H1 (cell line): Measurements from ENCODE around the gene RPL36A. TPM values are rescaled to one million over a fixed set of nuclear protein-coding genes. Genes with fewer than 3 reads are reported as not detected.

Experiments
- CTCF ChIA-PET: fragments of 300-600 bp; sonication (Branson Sonifier 250); formaldehyde crosslinking; loops from one replicate; lab custom pipeline; 2021; ENCODE audit not compliant: partially characterized antibody; lab: Charles Lee
- POLR2A ChIA-PET: fragments of 300-600 bp; sonication (Branson Sonifier 250); formaldehyde crosslinking; loops from one replicate; lab custom pipeline; 2021; ENCODE audit warnings: inconsistent platforms; ENCODE audit not compliant: partially characterized antibody; lab: Charles Lee
- DNase-seq, 2 experiments: peaks; one replicate each; pipeline versions ENCODE4 v3.0.0 to v3.0.0-alpha.2; 2010 to 2022; ENCODE audit warnings: low spot score in 2 of 2, low read depth in 1 of 2, mixed read lengths in 1 of 2
- FAIRE-seq: peaks from 2 replicates; lab custom pipeline; 2011; peaks lifted over from hg19 to GRCh38; lab: Jason Lieb, UNC
- H2AFZ ChIP-seq: 2 replicates; pipeline ENCODE4 v1.8.1; 2012; ENCODE audit warnings: low read length, inconsistent platforms
- H2AK5ac ChIP-seq: 2 replicates; pipeline ENCODE4 v1.6.1; 2013; ENCODE audit warnings: low read depth, low read length
- H2BK120ac ChIP-seq: replicated peaks from 2 replicates; pipeline ENCODE3; 2013; ENCODE audit warnings: low read depth, low read length, inconsistent platforms
- H2BK12ac ChIP-seq: 2 replicates; pipeline ENCODE4 v1.6.1; 2013; ENCODE audit warnings: low read depth, low read length
- H2BK15ac ChIP-seq: 2 replicates; pipeline ENCODE4 v1.6.1; 2013; ENCODE audit warnings: low read length
- H2BK20ac ChIP-seq: 2 replicates; pipeline ENCODE4 v1.6.1; 2013; ENCODE audit warnings: low read length
- H2BK5ac ChIP-seq: 2 replicates; pipeline ENCODE4 v1.6.1; 2013; ENCODE audit warnings: low read depth, low read length
- H3K14ac ChIP-seq: 2 replicates; pipeline ENCODE4 v1.6.1; 2013; ENCODE audit warnings: inconsistent platforms; ENCODE audit not compliant: insufficient read length
- H3K18ac ChIP-seq: 2 replicates; pipeline ENCODE4 v1.6.1; 2013; ENCODE audit warnings: low read length; ENCODE audit errors: extremely low read depth
- H3K23ac ChIP-seq: 2 replicates; pipeline ENCODE4 v1.6.1; 2013; ENCODE audit warnings: inconsistent platforms; ENCODE audit not compliant: insufficient read length
- H3K23me2 ChIP-seq: 2 replicates; pipeline ENCODE4 v1.6.1; 2013; ENCODE audit warnings: low read depth, low read length
- H3K27ac ChIP-seq: 2 replicates; pipeline ENCODE4 v1.6.1; 2011; ENCODE audit warnings: low read depth, low read length, inconsistent platforms
- H3K27me3 ChIP-seq, 4 experiments: replicated peaks in 1 of 4; 1 replicate in 1 of 4; 2 replicates in 3 of 4; pipeline versions ENCODE4 v1.6.1 to v1.8.1; 2011 to 2013; ENCODE audit warnings: low read length in 3 of 4, mild to moderate bottlenecking in 3 of 4, inconsistent platforms in 2 of 4, mixed read lengths in 2 of 4, moderate library complexity in 1 of 4; ENCODE audit not compliant: control insufficient read depth in 3 of 4, insufficient read depth in 3 of 4; ENCODE audit errors: extremely low read depth in 1 of 4
- H3K36me3 ChIP-seq, 4 experiments: 2 replicates each; pipeline versions ENCODE4 v1.6.1 to v1.8.1; 2011 to 2013; ENCODE audit warnings: mild to moderate bottlenecking in 4 of 4, low read length in 3 of 4, moderate library complexity in 2 of 4, control low read depth in 1 of 4, inconsistent platforms in 1 of 4; ENCODE audit not compliant: insufficient read depth in 4 of 4, control insufficient read depth in 2 of 4
- H3K4ac ChIP-seq: replicated peaks from 2 replicates; pipeline ENCODE3; 2013; ENCODE audit warnings: low read length, low read depth, mixed read lengths, inconsistent platforms; ENCODE audit not compliant: insufficient read length
- H3K4me1 ChIP-seq, 4 experiments: replicated peaks in 1 of 4; 1 replicate in 1 of 4; 2 replicates in 3 of 4; pipeline versions ENCODE4 v1.6.1 to v1.8.1; 2011 to 2013; ENCODE audit warnings: low read length in 3 of 4, inconsistent platforms in 2 of 4, mixed read lengths in 1 of 4; ENCODE audit not compliant: insufficient read depth in 4 of 4, control insufficient read depth in 3 of 4
- H3K4me2 ChIP-seq, 2 experiments: 2 replicates each; pipeline versions ENCODE4 v1.6.1 to v1.8.1; 2011 to 2013; ENCODE audit warnings: low read depth in 2 of 2, low read length in 2 of 2, control low read depth in 1 of 2, inconsistent platforms in 1 of 2, mild to moderate bottlenecking in 1 of 2; ENCODE audit not compliant: insufficient read depth in 1 of 2
- H3K4me3 ChIP-seq, 4 experiments: fragments of 200-600, 300-600 bp in 1 of 4; sonication (generic), shearing (Covaris generic), sonication (Bioruptor Twin) in 1 of 4; 2 replicates each; pipeline versions ENCODE4 v1.5.1 to v1.8.1; 2011 to 2016; ENCODE audit warnings: low read length in 4 of 4, low read depth in 3 of 4, control low read depth in 2 of 4, inconsistent platforms in 2 of 4, mild to moderate bottlenecking in 2 of 4, mixed read lengths in 1 of 4, moderate library complexity in 1 of 4; ENCODE audit not compliant: insufficient read depth in 2 of 4; ENCODE audit errors: extremely low read depth in 1 of 4
- H3K56ac ChIP-seq: replicated peaks from 2 replicates; pipeline ENCODE3; 2013; ENCODE audit warnings: low read depth, mild to moderate bottlenecking, mixed read lengths, low read length, inconsistent platforms; ENCODE audit not compliant: insufficient read length
- H3K79me1 ChIP-seq: 2 replicates; pipeline ENCODE4 v1.6.1; 2013; ENCODE audit warnings: low read depth, low read length, control low read depth
- H3K79me2 ChIP-seq, 2 experiments: 2 replicates each; pipeline versions ENCODE4 v1.6.1 to v1.8.1; 2012 to 2013; ENCODE audit warnings: low read length in 2 of 2, mild to moderate bottlenecking in 2 of 2, inconsistent platforms in 1 of 2; ENCODE audit not compliant: insufficient read depth in 2 of 2, control insufficient read depth in 1 of 2
- H3K9ac ChIP-seq, 4 experiments: replicated peaks in 1 of 4; 1 replicate in 1 of 4; 2 replicates in 3 of 4; pipeline versions ENCODE4 v1.6.1 to v1.8.1; 2011 to 2013; ENCODE audit warnings: low read depth in 3 of 4, low read length in 3 of 4, control low read depth in 2 of 4, mild to moderate bottlenecking in 2 of 4, moderate library complexity in 2 of 4, inconsistent platforms in 1 of 4; ENCODE audit errors: extremely low read depth in 1 of 4
- H3K9me3 ChIP-seq, 2 experiments: 2 replicates each; pipeline versions ENCODE4 v1.6.1 to v1.8.1; 2012 to 2013; ENCODE audit warnings: mild to moderate bottlenecking in 2 of 2, moderate library complexity in 2 of 2, control low read depth in 1 of 2, inconsistent platforms in 1 of 2, low read depth in 1 of 2, low read length in 1 of 2, mixed read lengths in 1 of 2; ENCODE audit not compliant: insufficient read depth in 2 of 2
- H4K20me1 ChIP-seq, 2 experiments: replicated peaks in 1 of 2; 2 replicates each; pipeline versions ENCODE3 to v1.8.1; 2011 to 2013; ENCODE audit warnings: inconsistent platforms in 2 of 2, low read length in 2 of 2, mild to moderate bottlenecking in 1 of 2; ENCODE audit not compliant: insufficient read depth in 2 of 2, control insufficient read depth in 1 of 2
- H4K5ac ChIP-seq: 2 replicates; pipeline ENCODE4 v1.6.1; 2013; ENCODE audit warnings: low read length, low read depth, mixed read lengths, inconsistent platforms; ENCODE audit not compliant: insufficient read length
- H4K8ac ChIP-seq: 2 replicates; pipeline ENCODE4 v1.8.0; 2013; ENCODE audit warnings: mild to moderate bottlenecking, moderate library complexity, low read length, inconsistent platforms; ENCODE audit not compliant: insufficient read depth; ENCODE audit errors: extremely low read depth
- H4K91ac ChIP-seq: replicated peaks from 2 replicates; pipeline ENCODE3; 2013; ENCODE audit warnings: low read length, mixed read lengths, inconsistent platforms; ENCODE audit not compliant: insufficient read length
- CHD7 ChIP-seq: fragments of 300-600 bp; sonication (generic); IDR thresholded peaks from 2 replicates; pipeline ENCODE4 v1.7.1; 2012; ENCODE audit warnings: low read length, moderate library complexity, mild to moderate bottlenecking, inconsistent platforms; ENCODE audit not compliant: insufficient replicate concordance
- POLR2A ChIP-seq, 2 experiments: IDR thresholded peaks; 1 replicate in 1 of 2; 2 replicates in 1 of 2; pipeline ENCODE4 v1.6.1; 2011; ENCODE audit warnings: low read depth in 2 of 2, low read length in 2 of 2, mild to moderate bottlenecking in 2 of 2; ENCODE audit errors: control extremely low read depth in 1 of 2
- polyA plus RNA-seq, 7 experiments: library from polyadenylated mRNA; depleted of rRNA in 3 of 7; stranded (reverse) in 5 of 7; unstranded in 2 of 7; fragments of >200 nt in 5 of 7; fragments of 200-250 nt in 2 of 7; gene quantifications; 1 replicate in 5 of 7; 2 replicates in 1 of 7; 4 replicates in 1 of 7; pipeline versions ENCODE4 v1.2.1 to v1.2.3, GENCODE V29; 2011 to 2013; ENCODE audit warnings: missing spikeins in 2 of 7, mixed read lengths in 2 of 7
- total RNA-seq: library from RNA; stranded (reverse); fragmentation: NEBNext Ultra II Directional; extraction: Animal tissue kit (Norgen Biotek cat#: 25700); gene quantifications from 2 replicates; pipeline ENCODE4 v1.2.1, GENCODE V29; 2021

The RPL36A gene
- total and polyA plus RNA-seq, 2 of the 8 experiments (the other 6 are each of a cell fraction or from before 2014, with no cell fraction given): 271 to 1,587 TPM

- H3K79me2 ChIP-seq: no peaks in the 10 kb centered on the region
- H3K4me2 ChIP-seq: no peak overlapping the region
- H2BK5ac ChIP-seq: no peak overlapping the region
- no peaks in the 10 kb centered on the region for H3K9me3 ChIP-seq
- no peak overlapping the region for H2AFZ ChIP-seq
- no peaks in the 10 kb centered on the region for H3K23me2 ChIP-seq
- CTCF ChIA-PET: no interaction called here
- H3K27me3 ChIP-seq: no peaks in the 10 kb centered on the region
- no peak overlapping the region for H2AK5ac ChIP-seq
- H4K91ac ChIP-seq: no peak overlapping the region
- H3K79me1 ChIP-seq: no peaks in the 10 kb centered on the region
- no peak overlapping the region for H3K56ac ChIP-seq
- no peak overlapping the region for H3K9ac ChIP-seq
- H3K23ac ChIP-seq: no peak overlapping the region
- H2BK120ac ChIP-seq: no peak overlapping the region
- no peak overlapping the region for H2BK12ac ChIP-seq
- H3K14ac ChIP-seq: no peak overlapping the region
- no peak overlapping the region for H4K8ac ChIP-seq
- H3K4me1 ChIP-seq: no peaks in the 10 kb centered on the region
- no peak overlapping the region for H3K4ac ChIP-seq
- no peak overlapping the region for H3K4me3 ChIP-seq
- POLR2A ChIA-PET: no interaction called here
- FAIRE-seq (no peak), DNase-seq (no peak)
- H3K18ac ChIP-seq: no peak overlapping the region
- H2BK20ac ChIP-seq: no peak overlapping the region
- H3K27ac ChIP-seq: no peak overlapping the region
- no peaks in the 10 kb centered on the region for H3K36me3 ChIP-seq
- H4K20me1 ChIP-seq: no peaks in the 10 kb centered on the region
- no peak overlapping the region for H4K5ac ChIP-seq
- no peak overlapping the region for H2BK15ac ChIP-seq
- TF ChIP-seq CHD7: no peak
- no peak for TF ChIP-seq POLR2A (IDR thresholded peaks at IDR 0.05; ENCODE audit: control extremely low read depth in 1 of 2, low read depth in 2 of 2, low read length in 2 of 2)
Observed at GRCh38 chrX:101362757-101363156, 28.1 kb upstream of the RPL36A start.
